Stimulated activated CD4-positive, alpha-beta T cell treated with anti-CD3 and anti-CD28 coated beads, Interleukin-2, amount 100 ng/mL, for 24 hours (primary cell): Measurements from ENCODE around the gene ERVFRD-1.
"Not testable (repeated sequence)": the region's sequence is repeated elsewhere in the genome, so short reads cannot be mapped to it uniquely, and the experiment has no call there.

ENCODE experiments used
- DNase-seq, 2 donors: peaks; one replicate each; pipeline ENCODE4 v3.0.0-alpha.2; 2020

The ERVFRD-1 gene

DNA sequence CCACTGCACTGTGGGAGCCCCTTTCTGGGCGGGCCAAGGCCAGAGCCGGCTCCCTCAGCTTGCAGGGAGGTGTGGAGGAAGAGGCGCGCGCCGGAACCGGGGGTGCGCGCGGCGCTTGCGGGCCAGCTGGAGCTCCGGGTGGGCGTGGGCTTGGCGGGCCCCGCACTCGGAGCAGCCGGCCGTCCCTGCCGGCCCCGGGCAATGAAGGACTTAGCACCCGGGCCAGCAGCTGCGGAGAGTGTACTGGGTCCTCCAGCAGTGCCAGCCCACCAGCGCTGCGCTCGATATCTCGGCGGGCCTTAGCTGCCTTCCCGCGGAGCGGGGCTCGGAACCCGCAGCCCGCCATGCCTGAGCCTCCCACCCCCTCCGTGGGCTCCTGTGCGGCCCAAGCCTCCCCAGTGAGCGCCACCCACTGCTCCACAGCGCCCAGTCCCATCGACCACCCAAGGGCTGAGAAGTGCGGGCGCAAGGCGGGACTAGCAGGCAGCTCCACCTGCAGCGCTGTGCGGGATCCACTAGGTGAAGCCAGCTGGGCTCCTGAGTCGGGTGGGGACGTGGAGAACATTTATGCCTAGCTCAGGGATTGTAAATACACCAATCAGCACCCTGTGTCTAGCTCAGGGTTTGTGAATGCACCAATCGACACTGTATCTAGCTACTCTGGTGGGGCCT is 24.2 kb downstream of the ERVFRD-1 start:
- DNase-seq, result not testable (repeated sequence)

DNA sequence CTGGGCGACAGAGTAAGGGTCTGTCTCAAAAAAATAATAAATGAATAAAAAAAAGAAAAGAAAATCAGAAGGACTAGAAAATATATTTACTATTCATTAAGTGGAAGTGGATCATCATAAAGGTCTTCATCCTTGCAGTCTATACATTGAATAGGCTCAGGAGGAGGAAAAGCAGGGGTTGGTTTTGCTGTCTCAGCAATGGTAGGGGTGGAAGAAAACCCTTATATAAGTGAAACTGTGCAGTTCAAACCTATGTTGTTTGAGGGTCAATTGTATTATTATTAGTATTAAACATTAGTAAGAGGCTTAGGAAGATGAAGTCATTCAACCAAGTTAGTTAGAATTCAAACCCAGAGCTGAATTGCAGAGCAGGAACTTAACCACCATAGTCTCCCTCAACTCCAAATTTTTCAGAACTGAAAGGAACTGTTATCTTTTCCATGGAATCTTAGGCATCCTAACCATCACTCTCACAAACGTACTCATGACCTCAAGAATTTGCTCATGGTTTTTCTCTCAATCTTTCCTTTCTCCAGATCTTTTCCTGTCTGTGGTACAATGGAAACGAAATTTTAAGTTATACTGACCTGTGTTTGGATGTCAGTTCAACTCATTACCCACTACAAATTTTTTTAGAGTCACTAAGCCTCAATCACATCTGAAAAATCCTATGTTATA is 25.6 kb downstream of the ERVFRD-1 start:
- no peak for DNase-seq

DNA sequence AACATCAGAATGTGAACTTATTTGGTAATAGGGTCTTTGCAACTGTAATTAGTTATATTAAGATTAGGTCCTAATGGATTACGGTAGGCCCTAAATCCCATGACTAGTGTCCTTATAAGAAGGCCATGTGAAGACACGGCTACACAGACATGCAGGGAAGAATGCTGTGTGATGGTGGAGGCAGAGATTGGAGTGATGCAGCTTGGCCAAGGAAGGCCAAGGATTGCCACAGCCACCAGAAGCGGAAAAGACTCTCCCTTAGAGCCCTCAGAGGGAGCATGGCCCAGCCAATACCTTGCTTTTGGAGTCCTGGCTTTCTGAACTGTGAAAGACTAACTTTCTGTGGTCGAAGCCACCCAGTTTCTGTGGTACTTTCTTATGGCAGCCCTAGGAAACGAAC is 27.6 kb downstream of the ERVFRD-1 start:
- DNase-seq, result no peak

DNA sequence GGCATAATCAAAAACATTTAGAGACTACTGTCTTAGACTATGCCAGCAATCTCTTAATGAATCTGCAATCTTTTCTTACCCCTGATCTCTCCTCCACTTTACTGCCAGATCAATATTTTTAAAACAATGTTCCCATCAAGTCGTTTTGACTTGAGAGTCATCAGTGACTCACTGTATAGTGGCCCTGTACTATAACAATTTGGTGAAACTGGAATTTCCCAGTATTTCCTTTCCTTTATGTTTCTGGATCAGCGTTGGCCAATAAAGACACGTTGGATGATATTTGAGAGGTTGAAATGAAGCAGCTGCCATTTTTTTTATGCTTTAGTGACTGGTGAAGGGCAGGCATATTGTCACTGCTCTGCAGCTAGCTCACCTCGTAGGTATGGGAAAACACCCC is 28.0 kb downstream of the ERVFRD-1 start:
- no peak for DNase-seq

DNA sequence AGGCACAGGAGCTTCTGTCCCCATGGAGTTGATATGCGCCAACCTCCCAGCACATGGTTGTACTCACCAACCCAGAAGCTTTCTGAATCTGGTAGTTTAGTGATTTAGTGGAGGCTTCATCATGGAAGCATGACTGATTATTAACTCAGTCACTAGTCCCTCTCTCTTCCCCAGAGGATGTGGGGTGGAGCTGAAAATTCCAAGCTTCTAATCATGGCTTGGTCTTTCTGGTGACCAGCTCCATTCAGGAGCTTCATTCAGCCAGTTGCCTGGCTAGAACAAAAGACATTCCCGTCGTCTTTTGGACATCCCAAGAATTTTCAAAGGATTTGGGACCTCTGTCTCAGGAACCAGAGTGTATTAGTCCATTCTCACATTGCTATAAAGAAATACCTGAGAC is 31.2 kb downstream of the ERVFRD-1 start:
- DNase-seq, result no peak

DNA sequence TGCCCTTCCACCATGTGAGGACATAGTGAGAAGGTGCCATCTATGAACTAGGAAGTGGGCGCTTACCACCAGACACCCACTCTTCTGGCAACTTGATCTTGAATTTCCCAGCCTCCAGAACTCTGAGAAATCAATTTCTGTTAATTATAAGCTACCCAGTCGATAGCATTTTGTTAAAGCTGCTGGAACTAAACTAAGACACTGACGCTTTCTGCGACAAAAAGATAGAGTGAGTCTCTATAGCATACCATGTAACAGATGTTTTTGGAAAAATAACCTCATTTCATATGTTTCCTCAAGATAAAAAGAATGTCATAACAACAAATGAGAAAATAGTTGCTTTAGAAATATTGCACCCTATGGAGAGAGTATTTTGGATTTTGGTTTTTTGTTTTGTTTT is 33.3 kb downstream of the ERVFRD-1 start:
- DNase-seq, result no peak

DNA sequence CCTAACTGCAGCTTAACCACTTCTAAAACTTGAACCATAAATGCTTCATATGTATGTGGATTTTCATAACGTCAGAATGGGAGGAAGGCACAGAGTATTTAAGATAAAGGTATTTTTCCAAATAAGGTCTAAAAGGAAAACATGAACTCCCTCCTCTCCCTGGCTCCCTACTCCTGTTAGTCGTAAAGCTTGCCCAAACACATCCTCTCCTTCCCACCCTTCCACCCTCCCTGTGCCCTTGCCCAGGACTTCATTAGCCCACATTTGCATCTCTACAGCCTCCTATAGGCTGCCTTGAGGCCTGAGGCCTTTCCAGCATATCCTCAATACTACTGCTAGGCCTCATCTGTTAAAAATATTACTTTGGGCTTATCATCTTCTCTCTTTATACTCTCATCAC is 35.0 kb downstream of the ERVFRD-1 start:
- no peak for DNase-seq

DNA sequence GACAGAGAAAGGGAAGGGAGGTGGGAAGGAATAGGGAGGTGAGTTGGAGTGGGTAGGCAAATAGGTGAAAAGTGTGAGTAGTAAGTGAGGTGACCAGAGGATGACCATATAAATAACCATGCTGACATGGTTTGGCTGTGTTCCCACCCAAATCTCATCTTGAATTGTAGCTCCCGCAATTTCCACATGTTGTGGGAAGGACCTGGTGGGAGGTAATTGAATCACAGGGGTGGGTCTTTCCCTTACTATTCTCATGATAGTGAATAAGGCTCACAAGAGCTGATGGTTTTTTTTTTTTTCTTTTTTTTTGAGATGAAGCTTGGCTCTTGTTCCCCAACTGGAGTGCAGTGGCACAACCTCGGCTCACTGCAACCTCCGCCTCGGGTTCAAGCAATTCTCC is 39.4 kb downstream of the ERVFRD-1 start:
- no peak for DNase-seq

DNA sequence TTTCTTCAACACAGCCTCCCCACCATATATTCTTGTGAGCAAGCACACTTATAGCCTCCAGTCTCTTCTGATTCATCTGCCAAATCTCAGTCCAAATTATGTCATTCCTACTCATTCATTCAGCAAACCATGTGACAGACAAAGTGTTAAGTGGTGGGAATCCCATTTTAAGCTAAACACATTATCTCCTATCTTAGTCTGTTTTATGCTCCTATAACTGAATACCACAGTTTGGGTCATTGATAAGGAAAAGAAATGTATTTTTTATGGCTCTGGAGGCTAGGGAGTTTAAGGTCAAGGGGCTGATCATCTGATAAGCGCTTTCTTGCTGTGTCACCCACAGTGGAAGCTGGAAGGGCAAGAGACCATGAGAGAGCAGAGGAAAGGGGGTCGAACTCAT is 41.8 kb downstream of the ERVFRD-1 start:
- DNase-seq, result no peak

DNA sequence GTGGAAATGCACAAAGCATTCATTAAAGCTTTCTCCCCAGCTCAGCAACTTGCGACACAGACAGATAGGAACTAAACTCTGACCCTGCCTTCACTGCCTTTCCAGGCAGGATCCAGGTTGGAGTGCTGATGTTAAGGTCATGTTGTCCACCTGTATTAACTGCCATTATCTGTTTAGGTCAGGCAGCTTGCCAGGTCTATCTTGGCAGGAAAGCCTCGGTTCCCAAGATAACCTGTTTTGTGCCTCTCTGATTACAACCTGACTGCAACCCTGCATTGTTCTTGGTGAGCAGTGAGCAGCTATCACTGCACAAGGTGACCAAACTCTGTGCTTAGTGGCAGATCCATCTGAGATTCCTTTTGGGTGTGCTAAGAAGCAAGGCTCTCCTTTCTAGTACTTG is 44.2 kb downstream of the ERVFRD-1 start:
- DNase-seq, result no peak

DNA sequence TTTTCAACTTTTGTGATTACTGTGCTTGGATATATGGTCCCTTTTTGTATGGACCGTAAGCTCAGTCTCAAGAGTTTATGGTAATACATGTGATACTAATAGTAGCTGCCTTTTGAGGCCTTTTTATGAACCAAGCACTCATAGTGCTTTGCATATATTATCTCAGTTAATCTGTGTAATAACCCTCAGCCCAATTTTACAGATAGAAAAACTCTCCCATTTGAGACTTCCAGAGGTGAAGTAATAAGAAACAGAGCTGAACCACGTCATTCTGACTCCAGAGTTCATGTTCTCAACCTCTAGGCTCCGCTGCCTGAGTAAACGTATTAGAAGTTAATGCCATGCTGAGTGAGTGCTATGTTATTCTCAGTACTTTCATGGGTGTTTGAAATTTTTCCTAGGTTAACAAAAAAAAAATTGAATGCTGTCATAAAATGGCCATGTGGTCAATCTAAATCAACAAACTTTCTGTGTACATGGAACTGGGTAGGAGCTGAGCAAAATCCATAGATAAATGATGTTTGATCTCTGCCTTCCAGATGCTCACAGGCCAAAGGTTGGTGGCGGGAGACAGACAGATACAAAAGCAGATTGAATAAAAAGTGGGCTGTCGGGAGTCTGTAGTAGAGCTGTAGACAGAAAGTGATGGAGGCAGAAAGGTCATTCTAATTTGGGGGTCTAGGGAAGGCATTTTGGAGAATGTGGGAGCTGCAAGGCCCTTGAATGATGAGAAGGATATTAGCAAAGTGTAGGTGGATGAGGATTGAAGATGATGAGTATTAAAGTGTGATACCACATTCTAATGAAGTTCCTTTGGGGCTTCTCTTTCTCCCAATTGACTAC is 44.8 kb downstream of the ERVFRD-1 start:
- DNase-seq, result no peak

DNA sequence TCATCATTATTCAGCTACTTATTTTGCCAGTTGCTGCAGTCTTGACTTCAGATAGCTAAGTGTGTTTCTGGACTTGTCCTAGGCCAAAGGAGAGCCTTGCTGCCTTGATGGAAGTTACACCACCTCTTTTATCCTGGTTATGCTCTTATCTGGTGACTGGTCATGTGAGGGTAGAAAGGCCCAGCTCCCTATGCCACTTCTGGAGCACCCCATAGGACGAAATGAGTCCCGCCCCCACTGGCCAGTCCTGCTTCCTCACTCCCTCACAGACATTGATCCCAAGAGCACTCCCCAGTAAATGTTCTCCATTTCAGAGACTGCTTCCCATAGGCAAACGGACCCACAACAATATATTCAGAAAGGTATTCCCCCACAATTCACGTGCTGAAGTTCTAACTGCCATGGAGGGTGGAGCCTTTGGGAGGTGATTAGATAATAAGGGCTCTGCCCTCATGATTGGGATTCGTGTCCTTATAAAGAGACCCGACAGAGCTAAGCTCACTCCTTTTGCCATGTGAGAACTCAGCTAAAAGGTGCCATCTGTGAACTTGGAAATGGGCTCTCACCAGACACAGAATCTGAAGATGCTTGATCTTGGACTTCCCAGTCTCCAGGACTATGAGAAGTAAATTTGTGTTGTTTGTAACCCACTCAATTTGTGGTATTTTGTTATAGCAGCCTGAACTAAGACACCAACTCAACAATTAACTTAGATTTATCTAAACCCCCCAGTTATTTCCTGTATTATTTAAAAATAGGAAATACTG is 45.9 kb downstream of the ERVFRD-1 start:
- DNase-seq, result no peak

DNA sequence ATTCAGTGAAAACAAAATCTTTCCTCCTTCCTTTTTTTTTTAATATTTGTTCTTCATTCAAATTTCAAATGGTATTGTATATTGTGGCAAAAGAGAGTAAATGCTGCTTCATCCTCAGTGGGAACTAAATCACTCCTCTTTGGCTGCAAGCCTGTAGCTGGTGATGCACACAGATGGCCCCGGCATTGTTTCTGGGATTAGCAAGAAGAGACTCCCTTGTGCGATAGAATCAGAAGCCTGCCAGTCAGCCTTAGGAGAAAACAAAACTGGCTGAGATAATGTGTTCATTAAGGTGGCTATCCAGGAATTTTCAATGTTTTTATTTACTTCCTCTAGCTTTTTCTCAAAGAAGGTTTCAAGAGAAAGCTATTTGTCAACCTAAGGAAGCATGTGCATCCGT is 46.7 kb downstream of the ERVFRD-1 start:
- DNase-seq, result no peak

DNA sequence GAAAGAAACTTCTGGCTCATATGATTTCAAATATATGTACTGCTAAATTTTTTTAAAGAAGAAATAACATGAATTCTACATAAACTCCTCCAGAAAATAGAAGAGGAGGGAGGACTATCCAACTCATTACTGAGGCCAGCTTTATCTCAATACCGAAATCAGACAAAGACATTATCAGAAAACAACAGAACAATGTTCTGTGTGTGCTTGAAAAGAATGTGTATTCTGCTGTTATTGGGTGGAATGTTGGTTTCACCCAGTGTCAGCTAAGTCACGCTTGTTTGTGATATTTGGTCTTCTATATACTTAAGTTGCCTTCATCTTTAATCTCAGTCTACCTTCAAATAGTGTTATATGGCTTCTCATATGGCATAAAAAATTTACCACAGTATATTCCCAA is 48.8 kb downstream of the ERVFRD-1 start:
- DNase-seq, result no peak

DNA sequence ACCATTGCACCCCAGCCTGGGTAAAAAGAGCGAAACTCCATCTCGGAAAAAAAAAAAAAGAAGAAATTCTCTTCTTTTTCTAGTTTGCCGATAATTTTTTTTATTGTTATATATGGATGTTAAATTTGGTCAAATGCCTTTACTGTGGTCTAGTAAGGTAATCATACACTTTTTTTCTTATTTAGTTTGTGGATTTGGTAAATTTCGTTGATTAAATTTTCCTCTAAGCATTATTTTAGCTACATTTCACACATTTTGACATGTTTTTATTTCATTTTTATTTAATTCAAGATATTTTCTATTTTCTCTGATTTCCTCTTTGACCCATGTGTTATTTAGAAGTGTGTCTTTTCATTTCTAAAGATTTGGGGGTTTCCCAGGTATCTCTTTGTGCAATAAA is 49.4 kb downstream of the ERVFRD-1 start:
- no peak for DNase-seq

DNA sequence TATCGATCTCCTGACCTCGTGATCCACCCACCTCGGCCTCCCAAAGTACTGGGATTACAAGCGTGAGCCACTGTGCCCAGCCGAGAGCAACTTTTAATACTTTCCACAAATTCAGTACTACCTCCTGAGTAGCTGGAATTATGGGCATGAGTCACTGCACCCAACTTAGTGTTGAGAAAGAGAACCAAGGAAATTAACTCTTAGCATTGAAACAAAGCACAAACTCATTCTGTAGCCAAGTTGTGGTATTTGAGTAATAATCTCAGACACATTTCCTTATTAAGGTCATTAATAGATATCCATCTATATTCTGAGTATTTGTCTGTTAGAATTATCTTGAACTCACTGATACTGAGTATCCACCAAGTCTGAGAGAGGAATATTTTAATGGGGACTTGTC is 53.1 kb downstream of the ERVFRD-1 start:
- no peak for DNase-seq

DNA sequence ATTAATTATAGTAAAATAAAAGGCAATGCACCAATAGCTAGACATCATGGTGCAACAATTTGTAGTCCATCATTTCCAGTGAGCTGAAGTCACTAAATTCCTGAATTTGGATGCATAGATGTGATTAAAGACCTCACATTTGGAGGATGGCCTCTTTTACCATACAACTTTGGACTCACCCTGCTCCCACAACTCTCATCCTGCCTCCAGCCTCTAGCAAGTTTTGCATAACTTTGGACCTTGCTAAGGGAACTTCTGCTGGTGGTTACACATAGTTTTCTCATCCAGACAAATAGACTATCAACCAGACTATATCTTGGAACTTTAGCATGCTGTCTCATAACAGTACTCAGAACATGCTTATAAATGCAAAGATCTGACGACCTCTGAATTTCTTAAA is 54.7 kb downstream of the ERVFRD-1 start:
- DNase-seq, result no peak

DNA sequence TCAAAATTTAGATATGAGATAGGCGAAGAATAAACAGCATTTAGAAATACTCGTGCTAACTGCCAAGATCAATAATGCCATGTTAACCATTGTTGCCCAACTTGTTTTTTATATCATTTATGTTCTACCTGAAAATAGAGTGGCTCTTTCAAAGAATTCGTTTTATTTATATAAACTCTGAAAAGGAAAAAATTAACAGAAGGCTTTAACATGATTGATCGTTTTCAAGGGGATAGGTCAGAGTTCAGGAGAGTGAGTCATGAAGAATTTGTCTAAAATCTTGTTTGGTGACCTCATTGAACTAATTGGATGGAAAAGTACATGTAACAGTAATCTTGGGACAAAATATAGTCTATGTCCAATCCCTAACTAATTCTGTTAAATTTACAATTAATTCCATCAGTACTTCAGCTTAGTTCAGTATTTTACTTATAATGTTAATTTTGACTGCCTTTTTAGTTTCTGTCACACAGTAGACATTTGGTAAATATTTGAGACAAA is 56.3 kb downstream of the ERVFRD-1 start:
- DNase-seq, result no peak

DNA sequence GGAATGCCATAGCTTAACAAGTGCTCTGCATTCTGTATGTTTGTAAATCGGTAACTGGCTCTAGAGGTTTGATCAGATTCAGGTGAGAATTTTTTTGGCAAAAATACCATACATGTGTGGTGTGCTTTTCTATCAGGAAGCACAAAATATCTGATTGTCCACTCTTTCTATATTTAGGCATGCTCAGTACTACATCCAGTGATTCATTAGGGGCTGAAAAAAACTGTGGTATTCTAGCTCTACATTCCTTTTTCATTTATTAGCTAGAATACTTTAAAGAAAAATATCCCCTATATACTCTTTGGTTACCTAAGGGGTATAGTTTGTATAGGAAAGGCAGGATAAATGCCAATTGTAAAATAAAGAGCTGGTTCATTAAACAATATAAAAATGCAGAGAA is 56.8 kb downstream of the ERVFRD-1 start:
- DNase-seq, result no peak

DNA sequence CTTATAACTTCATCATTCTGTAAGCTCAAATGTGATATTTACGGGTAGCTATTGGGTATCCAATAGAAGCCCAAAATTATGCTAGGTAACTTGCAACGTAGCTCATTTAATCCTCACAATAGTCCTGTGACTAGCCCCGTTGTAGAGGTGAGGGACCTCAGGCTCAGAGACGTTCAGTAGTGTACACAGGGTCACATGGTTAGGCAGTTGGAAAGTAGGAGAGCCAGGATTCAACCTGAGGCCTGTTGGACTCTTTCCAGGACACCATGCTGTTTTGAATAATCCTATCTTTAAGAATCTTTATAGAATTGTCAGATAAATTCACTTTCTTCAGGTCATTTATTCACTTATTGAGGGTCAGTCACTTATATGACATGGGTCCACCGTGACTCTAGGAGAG is 58.2 kb downstream of the ERVFRD-1 start:
- no peak for DNase-seq
